Measurements from ENCODE around the gene FHIP1B.
"Not testable (repeated sequence)": the region's sequence is repeated elsewhere in the genome, so short reads cannot be mapped to it uniquely, and the experiment has no call there.

The FHIP1B gene

GRCh38 chr11:6234387-6235107, at the start of gene FHIP1B:
FHIP1B (minus strand) TSS chr11:6234636; CDS start chr11:6224516, 10,120 bp downstream.
- DNase-seq = peak; percentile 99

- DNase-seq = no peak
Observed at GRCh38 chr11:6283453-6284023, 49.1 kb upstream of the FHIP1B start.

- not testable (repeated sequence) for DNase-seq
Observed at GRCh38 chr11:6280809-6281208, 46.4 kb upstream of the FHIP1B start.

GRCh38 chr11:6273188-6273587, 38.8 kb upstream of the FHIP1B start:
- no peak for DNase-seq

DNA sequence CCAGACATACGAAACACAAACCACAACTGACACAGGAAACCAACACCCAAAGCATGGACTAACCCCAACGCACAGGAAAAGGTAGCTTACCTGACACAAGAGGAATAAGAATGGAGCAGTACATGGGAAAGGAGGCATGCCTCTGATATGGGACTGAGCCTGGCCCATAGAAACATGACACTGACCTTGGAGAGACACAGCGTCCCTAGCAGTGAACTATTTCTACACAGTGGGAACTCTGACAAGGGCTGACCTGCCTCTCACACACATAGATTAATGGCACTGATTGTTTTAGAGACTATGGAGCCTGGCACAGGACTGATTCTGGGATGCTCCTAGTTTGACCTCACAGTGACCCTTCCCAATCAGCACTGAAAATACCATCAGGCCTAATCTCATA, 37.2 kb upstream of the FHIP1B start:
- DNase-seq = no peak

GRCh38 chr11:6270584-6271246, 36.3 kb upstream of the FHIP1B start:
- no peak for DNase-seq

- DNase-seq = no peak
Observed at GRCh38 chr11:6269994-6270393, 35.6 kb upstream of the FHIP1B start.

GRCh38 chr11:6268820-6269219, 34.4 kb upstream of the FHIP1B start:
- DNase-seq = no peak

- no peak for DNase-seq
Observed at GRCh38 chr11:6263662-6264061, 29.2 kb upstream of the FHIP1B start.

GRCh38 chr11:6260207-6260726, 25.8 kb upstream of the FHIP1B start:
- no peak for DNase-seq

DNA sequence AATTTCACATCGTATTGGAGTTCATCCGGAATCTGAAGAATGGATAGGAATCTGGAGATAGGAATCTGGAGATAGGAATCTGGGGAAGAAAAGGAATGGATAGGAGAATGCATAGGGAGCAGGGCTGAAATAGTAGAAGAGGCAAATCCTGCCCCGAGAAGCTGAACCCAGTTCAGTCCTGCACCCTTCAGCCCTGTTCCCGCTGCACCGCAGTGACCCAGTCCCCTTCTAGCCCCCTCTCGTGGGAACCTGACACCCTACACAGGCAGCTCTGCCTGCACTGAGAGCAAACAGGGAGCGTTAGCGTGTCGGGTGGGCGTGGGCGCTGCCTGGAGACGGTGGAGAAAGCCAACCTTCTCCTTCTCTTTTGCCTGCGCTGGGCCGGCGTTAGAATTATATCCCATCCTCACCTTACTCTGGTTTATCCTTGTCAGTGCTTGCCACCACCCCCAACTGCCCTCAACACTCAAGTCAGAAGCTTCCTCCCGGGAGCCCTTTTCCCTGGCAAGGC, 24.2 kb upstream of the FHIP1B start:
- DNase-seq = no peak

DNA sequence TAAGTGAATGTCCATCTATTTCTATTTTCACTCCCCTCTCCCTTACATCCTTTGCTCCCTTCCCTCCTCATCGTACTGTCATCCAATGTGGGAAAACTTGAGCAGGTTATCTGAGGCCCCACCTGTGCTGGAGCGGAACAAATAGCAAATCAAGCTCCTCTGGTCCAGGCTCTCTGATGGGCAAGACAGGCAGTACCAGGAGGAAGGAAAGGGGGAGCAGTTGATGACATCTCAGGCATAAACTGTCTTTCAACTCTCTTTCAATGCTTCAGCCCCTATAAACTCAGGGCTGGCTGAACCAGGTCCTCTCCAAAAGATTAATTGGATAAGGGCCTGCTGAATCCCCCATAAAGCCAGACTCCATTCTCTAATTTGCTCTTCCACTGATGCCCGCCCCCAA, 23.7 kb upstream of the FHIP1B start:
- no peak for DNase-seq

DNA sequence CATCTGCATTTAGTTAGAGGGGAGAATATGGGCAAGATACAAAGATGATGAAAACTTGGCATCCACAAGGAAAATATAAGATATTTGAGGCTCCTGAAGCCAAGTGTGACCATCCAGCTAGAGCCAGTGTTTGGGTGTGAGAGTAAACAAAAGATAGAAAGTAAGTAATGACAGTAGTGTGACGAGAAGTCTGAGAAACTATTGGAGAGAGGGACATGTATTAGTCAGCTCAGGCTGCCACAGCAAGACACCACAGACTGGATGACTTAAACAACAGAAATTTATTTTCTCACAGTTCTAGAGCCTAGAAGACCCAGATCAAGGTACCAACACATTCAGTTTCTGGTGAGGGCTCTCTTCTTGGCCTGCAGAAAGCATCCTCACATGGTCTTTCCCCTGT, 18.8 kb upstream of the FHIP1B start:
- DNase-seq = no peak

- no peak for DNase-seq
Observed at GRCh38 chr11:6251990-6252473, 17.6 kb upstream of the FHIP1B start.

DNA sequence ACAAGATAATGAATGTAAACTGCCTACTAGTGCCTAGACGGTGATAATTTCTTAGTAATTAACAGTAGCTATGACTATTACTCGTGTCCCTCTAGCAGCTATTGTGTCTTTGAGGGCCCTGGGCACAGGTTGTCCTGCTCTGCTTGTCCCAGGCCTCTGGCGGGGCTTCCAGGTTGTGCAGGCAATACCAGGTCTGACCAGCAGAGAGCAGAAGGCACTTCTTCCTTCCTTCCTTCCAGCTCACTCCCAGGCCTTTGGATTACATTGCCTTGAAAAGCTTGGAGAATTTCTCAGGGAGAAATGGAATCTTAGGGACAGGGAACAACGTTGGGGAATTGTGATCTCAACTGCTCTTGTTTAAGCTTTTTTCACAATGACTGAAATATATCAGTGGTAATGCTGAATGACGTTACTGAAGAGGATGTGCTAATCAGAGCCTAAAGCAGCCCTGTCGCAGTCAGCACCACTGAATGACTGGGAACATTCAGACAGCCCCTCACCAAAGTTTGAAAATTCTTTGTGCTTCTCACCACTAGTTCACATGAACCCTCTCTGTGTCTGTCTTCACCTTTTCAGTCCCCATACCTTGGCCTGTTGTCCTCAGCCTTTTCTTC, 16.8 kb upstream of the FHIP1B start:
- peak; percentile 78 for DNase-seq

GRCh38 chr11:6249770-6250555, 15.5 kb upstream of the FHIP1B start:
- DNase-seq = no peak

- not testable (repeated sequence) for DNase-seq
Observed at GRCh38 chr11:6248897-6249296, 14.5 kb upstream of the FHIP1B start.

GRCh38 chr11:6248248-6248647, 13.8 kb upstream of the FHIP1B start:
- DNase-seq = no peak

DNA sequence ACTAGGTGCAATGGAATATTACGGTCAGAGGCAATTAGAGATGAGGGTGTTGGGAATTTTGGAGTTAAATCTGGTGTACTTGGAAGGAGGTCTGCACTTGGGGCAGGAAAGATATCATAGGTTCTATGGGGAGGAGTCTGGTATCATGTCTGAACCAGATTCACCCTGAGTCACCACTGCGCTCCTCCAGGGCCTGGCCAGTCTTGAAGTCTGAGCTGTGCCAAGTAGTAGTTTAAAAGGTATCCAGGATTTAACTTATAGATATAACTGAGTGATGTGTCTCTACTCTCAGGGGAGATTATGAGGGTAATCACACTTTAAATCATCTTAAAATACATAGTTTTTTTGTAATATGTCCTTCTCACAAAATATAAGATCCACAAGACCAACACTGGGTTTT, 11.1 kb upstream of the FHIP1B start:
- DNase-seq = no peak

DNA sequence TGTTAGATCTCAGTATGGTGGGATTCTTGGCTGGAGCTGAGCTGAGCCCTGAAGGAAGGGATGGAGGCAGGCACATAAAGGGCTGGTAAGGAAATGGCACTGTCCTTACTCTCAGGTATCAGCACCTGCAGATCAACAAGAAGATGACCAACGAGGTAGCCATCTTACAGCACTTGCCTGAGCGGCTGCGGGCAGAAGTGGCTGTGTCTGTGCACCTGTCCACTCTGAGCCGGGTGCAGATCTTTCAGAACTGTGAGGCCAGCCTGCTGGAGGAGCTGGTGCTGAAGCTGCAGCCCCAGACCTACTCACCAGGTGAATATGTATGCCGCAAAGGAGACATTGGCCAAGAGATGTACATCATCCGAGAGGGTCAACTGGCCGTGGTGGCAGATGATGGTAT, 6.9 kb upstream of the FHIP1B start:
- DNase-seq = no peak

DNA sequence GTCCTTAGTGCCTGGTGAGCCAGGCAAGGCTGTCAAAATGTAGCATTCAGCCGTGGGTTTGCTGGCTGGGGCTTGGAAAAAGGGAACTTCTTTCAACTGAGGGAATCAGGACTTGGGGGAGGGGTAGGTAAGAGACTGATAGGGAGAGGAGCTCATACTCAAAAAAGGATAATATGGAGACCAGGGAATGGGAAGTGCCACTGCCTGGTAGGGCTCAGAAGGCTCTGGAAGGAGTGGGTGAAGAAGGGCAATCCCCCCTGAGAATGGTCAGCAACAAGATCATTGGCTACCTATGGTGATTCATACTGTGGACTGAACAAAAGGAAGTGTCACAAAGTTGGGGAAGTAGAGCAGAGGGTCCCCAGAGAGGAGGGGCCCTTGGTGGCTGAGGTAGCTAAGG, 6.3 kb upstream of the FHIP1B start:
- no peak for DNase-seq

GRCh38 chr11:6240139-6240538, 5.7 kb upstream of the FHIP1B start:
- DNase-seq = no peak

All from stimulated activated CD8-positive, alpha-beta memory T cell treated with anti-CD3 and anti-CD28 coated beads, Interleukin-4, amount 100 ng/mL, for 48 hours (primary cell).